Esophagus squamous epithelium (tissue), 5 donors: Measurements from ENCODE around the gene ADGRE1. TPM values are rescaled to one million over a fixed set of nuclear protein-coding genes. Genes with fewer than 3 reads are reported as not detected.
"Not testable (repeated sequence)": the region's sequence is repeated elsewhere in the genome, so short reads cannot be mapped to it uniquely, and the experiment has no call there.

Source experiments
- DNase-seq: peaks from one replicate; lab custom pipeline; 2025; lab: John Stamatoyannopoulos, UW
- H3K27ac ChIP-seq, 4 donors: fragments of 200-600 bp; sonication (generic); one replicate each; pipeline ENCODE4 v1.5.1; 2016 to 2019; ENCODE audit warnings: mild to moderate bottlenecking in 1 of 4
- H3K27me3 ChIP-seq, 4 donors: fragments of 200-600 bp; sonication (generic); 1 replicate in 3 of 4; 2 replicates in 1 of 4; pipeline versions ENCODE4 v1.5.1 to v1.6.0; 2017 to 2021; ENCODE audit warnings: antibody characterized with exemption in 1 of 4
- H3K36me3 ChIP-seq, 3 donors: fragments of 200-600 bp; sonication (generic); one replicate each; pipeline ENCODE4 v1.5.1; 2016 to 2019
- H3K4me1 ChIP-seq, 3 donors: fragments of 200-600 bp; sonication (generic); one replicate each; pipeline ENCODE4 v1.5.1; 2017 to 2019
- H3K4me3 ChIP-seq, 4 donors: fragments of 200-600 bp; sonication (generic); 1 replicate in 3 of 4; 2 replicates in 1 of 4; pipeline ENCODE4 v1.5.1; 2016 to 2019; ENCODE audit warnings: mild to moderate bottlenecking in 2 of 4, moderate library complexity in 1 of 4
- H3K9me3 ChIP-seq, 3 donors: fragments of 200-600 bp; sonication (generic); one replicate each; pipeline ENCODE4 v1.5.1; 2016 to 2019
- CTCF ChIP-seq, 6 experiments: fragments of 450-650 bp in 4 of 6; fragments of 200-600 bp in 2 of 6; sonication (generic) in 2 of 6; IDR thresholded peaks; one replicate each; pipeline ENCODE4 v1.5.1; 2016 to 2019; ENCODE audit warnings: antibody characterized with exemption in 6 of 6, mild to moderate bottlenecking in 4 of 6, moderate library complexity in 4 of 6
- POLR2A ChIP-seq, 4 donors: fragments of 450-650 bp; IDR thresholded peaks; one replicate each; pipeline ENCODE4 v1.6.1; 2017; ENCODE audit warnings: antibody characterized with exemption in 4 of 4, mild to moderate bottlenecking in 4 of 4, moderate library complexity in 3 of 4
- whole genome bisulfite sequencing, 2 donors: methylation state at CpG; one replicate each; pipeline ENCODE4 v1.1.5; 2018; 5-methylcytosine and 5-hydroxymethylcytosine counted together
- intact Hi-C: fragments of 100-400 bp; cut with DNase I; formaldehyde crosslinking; loops from one replicate; pipeline ENCODE4 v1.15.0; 2022
- total RNA-seq, 4 donors: library from RNA; depleted of rRNA; stranded (reverse); fragments of >200 nt; gene quantifications; one replicate each; pipeline ENCODE4 v1.1.0, GENCODE V29; 2016
- donor health status: DM: yes; HTN: yes; CAD: no.

The ADGRE1 gene
- total RNA-seq, 4 donors from 2014 or later = 0.38 TPM; not detected in 3

GRCh38 chr19:6865849-6866248, 21.5 kb upstream of the ADGRE1 start:
- intact Hi-C loops = loop anchor here (10.0 kb wide), 1 partner anchor 111 kb away; no protein-coding TSS in a partner anchor
- Histone ChIP-seq H3K27me3 (peaks cover 0 to 28% (median 0%) of the 10 kb centered on the region in 4 donors), H3K27ac (no peak overlapping the region), H3K36me3 (no peaks in the 10 kb centered on the region), H3K4me3 (no peak overlapping the region), H3K4me1 (peaks cover 0 to 21% (median 5%) of the 10 kb centered on the region in 3 donors), H3K9me3 (no peaks in the 10 kb centered on the region)
- TF ChIP-seq CTCF (IDR thresholded peaks at IDR 0.05) (no peak), POLR2A (IDR thresholded peaks at IDR 0.05) (no peak)
- 66 to 76% methylated on average over 9 to 10 of the region's 10 CpGs for WGBS, 2 donors
- no peak for DNase-seq

DNA sequence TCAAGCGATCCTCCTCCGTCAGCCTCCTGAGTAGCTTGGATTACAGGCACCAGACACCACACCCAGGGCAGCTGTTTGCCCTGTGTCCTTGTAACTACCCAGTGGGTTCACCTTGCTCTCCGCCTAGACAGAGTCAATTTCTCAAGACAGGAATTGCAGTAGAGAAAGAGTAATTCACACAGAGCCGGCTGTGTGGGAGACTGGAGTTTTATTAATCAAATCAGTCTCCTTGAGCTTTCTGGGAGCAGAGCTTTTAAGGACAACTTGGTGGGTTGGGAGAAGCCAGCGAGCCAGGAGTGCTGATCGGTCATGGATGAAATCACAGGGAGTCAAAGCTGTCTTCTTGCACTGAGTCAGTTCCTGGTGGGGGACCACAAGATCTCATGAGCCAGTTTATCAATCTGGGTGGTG, 20.6 kb upstream of the ADGRE1 start:
- Histone ChIP-seq H3K27ac (no peak overlapping the region), H3K27me3 (peaks cover 0 to 28% (median 0%) of the 10 kb centered on the region in 4 donors)
- DNase-seq = no peak

GRCh38 chr19:6868351-6868750, 19.0 kb upstream of the ADGRE1 start:
- TF ChIP-seq POLR2A (IDR thresholded peaks at IDR 0.05) (no peak), CTCF (IDR thresholded peaks at IDR 0.05) (no peak)
- Histone ChIP-seq H3K27ac (no peak overlapping the region), H3K9me3 (no peaks in the 10 kb centered on the region), H3K4me1 (peaks cover 0 to 1% (median 0%) of the 10 kb centered on the region in 3 donors), H3K36me3 (no peaks in the 10 kb centered on the region), H3K27me3 (peaks cover 0 to 28% (median 0%) of the 10 kb centered on the region in 4 donors), H3K4me3 (no peak overlapping the region)
- WGBS, 2 donors = 6 to 26% methylated on average over 4 of the region's 4 CpGs
- DNase-seq = no peak
- intact Hi-C loops = loop anchor here (10.0 kb wide), 1 partner anchor 114 kb away; no protein-coding TSS in a partner anchor

More for the DNA sequence above, 20.6 kb upstream of the ADGRE1 start:
- H3K4me3 ChIP-seq = no peak overlapping the region
- TF ChIP-seq CTCF (IDR thresholded peaks at IDR 0.05) (no peak), POLR2A (IDR thresholded peaks at IDR 0.05) (no peak)
- H3K4me1 ChIP-seq = peaks cover 0 to 17% (median 5%) of the 10 kb centered on the region in 3 donors
- H3K9me3 ChIP-seq = no peaks in the 10 kb centered on the region
- intact Hi-C loops = loop anchor here (10.0 kb wide), 1 partner anchor 112 kb away; no protein-coding TSS in a partner anchor
- WGBS, 2 donors = 53 to 68% methylated on average over 3 to 6 of the region's 6 CpGs
- H3K36me3 ChIP-seq = no peaks in the 10 kb centered on the region

DNA sequence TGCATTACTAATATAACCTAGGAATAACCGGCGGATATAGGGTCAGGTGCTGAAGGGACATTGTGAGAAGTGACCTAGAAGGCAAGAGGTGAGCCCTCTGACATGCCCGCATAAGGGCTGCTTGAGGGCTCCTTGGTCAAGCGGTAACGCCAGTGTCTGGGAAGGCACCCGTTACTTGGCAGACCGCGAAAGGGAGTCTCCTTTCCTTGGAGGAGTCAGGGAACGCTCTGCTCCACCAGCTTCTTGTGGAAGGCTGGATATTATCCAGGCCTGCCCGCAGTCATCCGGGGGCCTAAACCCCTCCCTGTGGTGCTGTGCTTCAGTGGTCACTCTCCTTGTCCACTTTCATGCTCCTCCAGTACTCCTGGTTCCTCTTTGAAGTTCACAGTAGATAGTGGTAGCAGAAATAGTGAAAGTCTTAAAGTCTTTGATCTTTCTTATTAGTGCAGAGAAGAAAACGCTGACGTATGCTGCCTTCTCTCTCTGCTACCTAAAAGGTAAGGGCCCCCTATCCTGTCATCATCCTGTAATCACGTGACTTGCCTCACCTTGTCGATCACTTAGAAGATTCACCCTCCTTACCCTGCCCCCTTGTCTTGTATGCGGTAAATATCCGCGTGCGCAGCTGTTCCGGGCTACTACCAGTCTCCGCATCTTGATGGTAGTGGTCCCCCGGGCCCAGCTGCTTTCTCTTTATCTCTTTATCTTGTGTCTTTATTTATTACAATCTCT, 18.1 kb upstream of the ADGRE1 start:
- intact Hi-C loops = loop anchor here (10.0 kb wide), 1 partner anchor 115 kb away; no protein-coding TSS in a partner anchor
- not testable (repeated sequence) for H3K9me3 ChIP-seq
- 88% methylated on average over 21 to 22 of the region's 22 CpGs for WGBS, 2 donors

GRCh38 chr19:6873708-6874431, 13.5 kb upstream of the ADGRE1 start:
- no peak overlapping the region for H3K27ac ChIP-seq
- WGBS, 2 donors = 83 to 90% methylated on average over 10 of the region's 10 CpGs
- no peak overlapping the region for H3K4me3 ChIP-seq
- H3K9me3 ChIP-seq = peaks cover 0 to 1% (median 0%) of the 10 kb centered on the region in 3 donors
- TF ChIP-seq POLR2A (IDR thresholded peaks at IDR 0.05) (no peak), CTCF (IDR thresholded peaks at IDR 0.05) (no peak)
- intact Hi-C loops = no loop called here
- H3K27me3 ChIP-seq = peaks cover 0 to 20% (median 0%) of the 10 kb centered on the region in 4 donors
- H3K36me3 ChIP-seq = no peaks in the 10 kb centered on the region
- H3K4me1 ChIP-seq = no peaks in the 10 kb centered on the region
- no peak for DNase-seq

More for the DNA sequence above, 18.1 kb upstream of the ADGRE1 start:
- H3K4me3 ChIP-seq, H3K36me3 ChIP-seq, H3K27ac ChIP-seq, DNase-seq, H3K4me1 ChIP-seq: not testable (repeated sequence)
- H3K27me3 ChIP-seq = peaks cover 0 to 28% (median 0%) of the 10 kb centered on the region in 4 donors
